ENCODE measurements around the gene NISCH. TPM values are rescaled to one million over a fixed set of nuclear protein-coding genes. Genes with fewer than 3 reads are reported as not detected.

NISCH gene
- total RNA-seq, 1 experiment from 2014 or later = 63.4 TPM

DNA sequence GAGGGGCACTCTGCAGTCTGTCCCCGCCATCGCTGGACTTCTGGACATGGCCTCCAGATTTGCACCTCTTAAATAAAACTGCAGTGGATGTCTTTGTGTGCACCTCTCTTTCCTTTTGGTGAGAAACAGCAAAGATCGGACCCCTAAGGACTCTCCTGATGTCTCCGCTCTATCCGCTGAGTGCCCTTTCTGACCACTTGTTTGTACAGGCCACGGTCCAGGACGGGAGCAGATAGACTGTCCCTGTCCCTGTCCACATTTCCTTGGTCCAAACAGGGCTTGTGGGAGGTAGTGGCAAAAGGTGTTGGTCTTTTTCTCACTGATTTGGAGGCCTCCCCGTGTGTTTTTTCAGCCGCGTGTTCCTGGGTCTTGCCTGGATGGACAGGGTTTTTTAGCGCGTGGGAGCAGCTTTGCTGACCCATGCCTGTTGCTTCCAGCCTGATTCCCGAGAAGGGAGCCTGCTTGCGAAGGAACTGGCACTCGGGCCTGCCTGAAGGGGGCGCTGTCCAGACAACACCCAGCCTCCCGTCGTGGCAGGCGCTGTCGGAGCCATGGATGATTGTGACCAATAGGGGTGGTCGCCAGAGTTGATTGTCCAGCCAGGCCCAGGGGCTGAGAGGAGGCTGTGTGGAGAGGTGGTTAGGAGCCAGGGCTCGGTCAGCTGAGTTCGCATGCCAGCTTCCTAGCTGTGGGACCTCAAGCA is 26.6 kb downstream of the NISCH start:
- CTCF ChIA-PET = interaction anchor here (0.5 kb wide), 1 partner anchor 231 kb away, joined by 3 read pairs; no protein-coding TSS in a partner anchor
- intact Hi-C loops (cut with micrococcal nuclease; ENCODE audit: unreplicated experiment) = no loop called here
- no TSS peak for BruUV-seq (replicated peaks)
- in situ Hi-C loops (cut with HindIII; ENCODE audit: low pct_unique_long_range_greater_than_20kb, low sequenced_read_pairs) = no loop called here
- TF ChIP-seq CTCF (IDR thresholded peaks at IDR 0.05) (no peak; the same call in 1 of the 2 replicates), SIN3A (IDR thresholded peaks at IDR 0.05; ENCODE audit: borderline replicate concordance, insufficient read depth, low read depth, low read length) (no peak), TCF7L2 (IDR thresholded peaks at IDR 0.05; ENCODE audit: low read depth, low read length) (no peak)
- TF ChIP-seq, protein P1, sequence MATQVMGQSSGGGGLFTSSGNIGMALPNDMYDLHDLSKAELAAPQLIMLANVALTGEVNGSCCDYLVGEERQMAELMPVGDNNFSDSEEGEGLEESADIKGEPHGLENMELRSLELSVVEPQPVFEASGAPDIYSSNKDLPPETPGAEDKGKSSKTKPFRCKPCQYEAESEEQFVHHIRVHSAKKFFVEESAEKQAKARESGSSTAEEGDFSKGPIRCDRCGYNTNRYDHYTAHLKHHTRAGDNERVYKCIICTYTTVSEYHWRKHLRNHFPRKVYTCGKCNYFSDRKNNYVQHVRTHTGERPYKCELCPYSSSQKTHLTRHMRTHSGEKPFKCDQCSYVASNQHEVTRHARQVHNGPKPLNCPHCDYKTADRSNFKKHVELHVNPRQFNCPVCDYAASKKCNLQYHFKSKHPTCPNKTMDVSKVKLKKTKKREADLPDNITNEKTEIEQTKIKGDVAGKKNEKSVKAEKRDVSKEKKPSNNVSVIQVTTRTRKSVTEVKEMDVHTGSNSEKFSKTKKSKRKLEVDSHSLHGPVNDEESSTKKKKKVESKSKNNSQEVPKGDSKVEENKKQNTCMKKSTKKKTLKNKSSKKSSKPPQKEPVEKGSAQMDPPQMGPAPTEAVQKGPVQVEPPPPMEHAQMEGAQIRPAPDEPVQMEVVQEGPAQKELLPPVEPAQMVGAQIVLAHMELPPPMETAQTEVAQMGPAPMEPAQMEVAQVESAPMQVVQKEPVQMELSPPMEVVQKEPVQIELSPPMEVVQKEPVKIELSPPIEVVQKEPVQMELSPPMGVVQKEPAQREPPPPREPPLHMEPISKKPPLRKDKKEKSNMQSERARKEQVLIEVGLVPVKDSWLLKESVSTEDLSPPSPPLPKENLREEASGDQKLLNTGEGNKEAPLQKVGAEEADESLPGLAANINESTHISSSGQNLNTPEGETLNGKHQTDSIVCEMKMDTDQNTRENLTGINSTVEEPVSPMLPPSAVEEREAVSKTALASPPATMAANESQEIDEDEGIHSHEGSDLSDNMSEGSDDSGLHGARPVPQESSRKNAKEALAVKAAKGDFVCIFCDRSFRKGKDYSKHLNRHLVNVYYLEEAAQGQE (IDR thresholded peaks at IDR 0.05; ENCODE audit: insufficient read depth in 1 of 2, low read depth in 2 of 2, low read length in 1 of 2) = no peak
- Histone ChIP-seq H3K27ac (ENCODE audit: low read length) (no peak overlapping the region), H3K27me3 (ENCODE audit: control insufficient read depth, insufficient read depth, low read length) (no peaks in the 10 kb centered on the region), H3K36me3 (ENCODE audit: control insufficient read depth, insufficient read depth, low read length) (no peaks in the 10 kb centered on the region), H3K4me3 (ENCODE audit: low read depth in 2 of 2, low read length in 2 of 2) (no peak overlapping the region), H3K9me3 (ENCODE audit: control insufficient read depth, insufficient read depth, low read depth, low read length) (no peaks in the 10 kb centered on the region), H3K4me1 (ENCODE audit: control insufficient read depth, insufficient read depth, low read length) (no peaks in the 10 kb centered on the region)
- DNase-seq (ENCODE audit: low read depth, low spot score) (no peak), ATAC-seq (no peak)
- POLR2A ChIA-PET = no interaction called here

DNA sequence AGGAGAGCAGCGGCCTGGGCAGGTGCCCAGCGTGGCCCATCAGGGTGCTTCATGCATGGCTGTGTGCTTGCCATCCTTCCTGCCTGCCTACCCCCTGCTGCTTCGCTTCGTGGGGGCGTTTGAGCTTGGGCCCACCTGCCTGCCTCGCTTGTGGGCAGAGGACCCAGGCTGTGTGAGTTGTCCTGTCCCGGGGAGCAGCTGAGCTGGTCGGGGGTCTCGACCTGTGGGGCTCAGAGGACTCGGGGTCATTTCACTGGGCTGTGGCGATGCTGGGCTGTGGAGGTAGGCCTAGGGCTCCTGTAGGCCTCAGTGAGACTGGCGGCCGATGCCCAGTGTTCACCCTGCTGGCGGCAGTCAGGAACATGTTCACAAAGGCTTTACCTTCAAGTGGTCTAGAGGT is 27.7 kb downstream of the NISCH start:
- H3K4me3 ChIP-seq (ENCODE audit: low read depth in 2 of 2, low read length in 2 of 2) = no peak overlapping the region
- no peak for DNase-seq (ENCODE audit: low read depth, low spot score)
- intact Hi-C loops (cut with micrococcal nuclease; ENCODE audit: unreplicated experiment) (no loop called here), in situ Hi-C loops (cut with HindIII; ENCODE audit: low pct_unique_long_range_greater_than_20kb, low sequenced_read_pairs) (no loop called here)
- no peaks in the 10 kb centered on the region for H3K27me3 ChIP-seq (ENCODE audit: control insufficient read depth, insufficient read depth, low read length)
- ChIA-PET POLR2A (no interaction called here), CTCF (no interaction called here)
- H3K27ac ChIP-seq (ENCODE audit: low read length) = no peak overlapping the region
- H3K9me3 ChIP-seq (ENCODE audit: control insufficient read depth, insufficient read depth, low read depth, low read length) = no peaks in the 10 kb centered on the region
- H3K4me1 ChIP-seq (ENCODE audit: control insufficient read depth, insufficient read depth, low read length) = no peaks in the 10 kb centered on the region
- no peaks in the 10 kb centered on the region for H3K36me3 ChIP-seq (ENCODE audit: control insufficient read depth, insufficient read depth, low read length)
- ATAC-seq = peak; percentile 26; the same call in 1 of the 2 replicates
- no peak for TF ChIP-seq SIN3A (IDR thresholded peaks at IDR 0.05; ENCODE audit: borderline replicate concordance, insufficient read depth, low read depth, low read length)
- no peak for TF ChIP-seq POLR2AphosphoS5 (IDR thresholded peaks at IDR 0.05; ENCODE audit: low read depth, low read length)
- no peak for TF ChIP-seq CTCF (IDR thresholded peaks at IDR 0.05)
- TF ChIP-seq, protein P1 (IDR thresholded peaks at IDR 0.05; ENCODE audit: insufficient read depth in 1 of 2, low read depth in 2 of 2, low read length in 1 of 2) = no peak
- no peak for TF ChIP-seq TCF7L2 (IDR thresholded peaks at IDR 0.05; ENCODE audit: low read depth, low read length)
- BruUV-seq (replicated peaks) = TSS peak; percentile 53

Data from Panc1 (cell line).